Stimulated activated naive CD4-positive, alpha-beta T cell (primary cell): ENCODE measurements around the gene HOXD4.

ENCODE experiments used
- DNase-seq, 6 experiments: peaks; one replicate each; lab custom pipeline; 2025; lab: John Stamatoyannopoulos, UW

Gene HOXD4

DNA sequence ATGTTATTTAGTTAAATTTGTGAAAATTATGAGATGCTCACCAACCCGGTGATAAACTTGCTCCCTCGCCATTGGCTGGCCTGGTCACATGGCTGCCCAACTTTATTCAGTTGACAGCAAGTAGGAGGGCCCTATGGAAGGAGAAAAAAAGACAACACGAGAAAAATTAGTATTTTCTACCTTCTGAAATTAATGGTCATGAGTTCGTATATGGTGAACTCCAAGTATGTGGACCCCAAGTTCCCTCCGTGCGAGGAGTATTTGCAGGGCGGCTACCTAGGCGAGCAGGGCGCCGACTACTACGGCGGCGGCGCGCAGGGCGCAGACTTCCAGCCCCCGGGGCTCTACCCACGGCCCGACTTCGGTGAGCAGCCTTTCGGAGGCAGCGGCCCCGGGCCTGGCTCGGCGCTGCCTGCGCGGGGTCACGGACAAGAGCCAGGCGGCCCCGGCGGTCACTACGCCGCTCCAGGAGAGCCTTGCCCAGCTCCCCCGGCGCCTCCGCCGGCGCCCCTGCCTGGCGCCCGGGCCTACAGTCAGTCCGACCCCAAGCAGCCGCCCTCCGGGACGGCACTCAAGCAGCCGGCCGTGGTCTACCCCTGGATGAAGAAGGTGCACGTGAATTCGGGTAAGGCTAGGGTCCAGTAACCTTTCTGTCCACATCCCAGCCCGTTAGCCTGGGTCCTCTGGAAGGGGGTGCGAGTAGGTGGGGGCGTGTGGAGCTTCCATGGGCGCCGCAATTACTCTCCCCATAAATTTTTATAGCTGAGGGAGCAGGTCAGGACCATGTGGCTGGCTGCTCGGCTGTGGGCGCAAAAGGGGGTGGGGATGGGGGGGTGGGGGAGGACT lies at the start of gene HOXD4:
HOXD4 (plus strand) TSS at position 109 of the 846 bp plus-strand sequence; CDS start at position 193, 84 bp downstream.
- no peak for DNase-seq

DNA sequence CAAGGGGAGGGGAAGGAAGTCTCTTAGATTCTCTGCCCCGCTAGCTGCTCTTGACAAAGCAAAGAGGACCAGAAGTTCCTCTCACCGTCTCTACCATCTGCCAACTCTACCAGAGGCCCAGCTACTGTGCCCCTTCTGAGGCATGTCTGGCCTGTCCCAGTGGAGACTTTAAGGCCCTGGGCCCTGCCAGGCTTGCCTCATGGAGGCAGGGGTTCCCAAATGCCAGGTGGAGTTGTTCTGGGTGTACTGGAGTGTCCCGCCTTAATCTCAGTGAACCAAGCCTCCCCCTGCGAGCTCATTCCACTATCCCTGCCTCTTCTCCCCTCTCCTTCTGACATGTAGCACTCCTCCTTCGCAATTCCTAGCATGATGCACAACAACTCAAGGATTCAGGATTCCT lies 49.5 kb upstream of the HOXD4 start:
- DNase-seq: no peak

GRCh38 chr2:176102309-176102866 lies 49.0 kb upstream of the HOXD4 start:
- no peak for DNase-seq

GRCh38 chr2:176103194-176103593 lies 48.2 kb upstream of the HOXD4 start:
- DNase-seq: no peak

- no peak for DNase-seq
These were observed 47.5 kb upstream of the HOXD4 start for GRCh38 chr2:176103742-176104315.

- no peak for DNase-seq
These were observed 46.9 kb upstream of the HOXD4 start for GRCh38 chr2:176104316-176105077.

DNA sequence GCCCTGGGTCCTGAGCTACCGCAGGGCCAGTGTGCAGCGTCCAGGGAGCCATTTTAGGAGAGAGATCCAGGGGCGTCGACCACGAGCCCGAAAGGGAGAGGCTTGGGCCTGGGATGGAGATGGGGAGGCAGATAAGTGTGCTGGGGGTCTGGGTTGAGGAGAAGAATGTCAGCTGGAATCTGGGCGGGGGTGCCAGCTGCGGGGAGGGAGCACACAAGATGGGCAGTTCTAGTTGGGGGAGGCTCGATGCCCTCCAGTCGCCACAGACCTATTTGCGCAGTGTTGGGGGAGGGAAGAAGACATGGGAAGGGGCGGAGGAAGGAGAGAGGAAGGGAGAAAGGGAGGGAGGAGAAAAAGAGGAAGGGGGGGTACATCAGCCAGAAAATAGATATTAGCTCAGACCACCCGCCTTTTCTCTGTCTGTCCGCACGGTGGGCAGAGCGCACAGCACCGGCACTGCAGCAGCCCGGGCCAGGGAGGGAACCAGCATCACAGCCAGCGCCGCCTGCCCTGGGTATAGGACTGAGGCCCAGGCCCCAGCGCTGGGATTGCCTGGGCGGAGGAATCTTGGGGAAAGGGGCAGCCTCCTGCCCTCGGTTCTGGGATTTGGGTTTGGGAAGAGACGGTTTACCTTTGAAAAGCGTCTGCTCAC lies 46.1 kb upstream of the HOXD4 start:
- DNase-seq: no peak

- DNase-seq: no peak
These were observed 45.4 kb upstream of the HOXD4 start for GRCh38 chr2:176105730-176106580.

DNA sequence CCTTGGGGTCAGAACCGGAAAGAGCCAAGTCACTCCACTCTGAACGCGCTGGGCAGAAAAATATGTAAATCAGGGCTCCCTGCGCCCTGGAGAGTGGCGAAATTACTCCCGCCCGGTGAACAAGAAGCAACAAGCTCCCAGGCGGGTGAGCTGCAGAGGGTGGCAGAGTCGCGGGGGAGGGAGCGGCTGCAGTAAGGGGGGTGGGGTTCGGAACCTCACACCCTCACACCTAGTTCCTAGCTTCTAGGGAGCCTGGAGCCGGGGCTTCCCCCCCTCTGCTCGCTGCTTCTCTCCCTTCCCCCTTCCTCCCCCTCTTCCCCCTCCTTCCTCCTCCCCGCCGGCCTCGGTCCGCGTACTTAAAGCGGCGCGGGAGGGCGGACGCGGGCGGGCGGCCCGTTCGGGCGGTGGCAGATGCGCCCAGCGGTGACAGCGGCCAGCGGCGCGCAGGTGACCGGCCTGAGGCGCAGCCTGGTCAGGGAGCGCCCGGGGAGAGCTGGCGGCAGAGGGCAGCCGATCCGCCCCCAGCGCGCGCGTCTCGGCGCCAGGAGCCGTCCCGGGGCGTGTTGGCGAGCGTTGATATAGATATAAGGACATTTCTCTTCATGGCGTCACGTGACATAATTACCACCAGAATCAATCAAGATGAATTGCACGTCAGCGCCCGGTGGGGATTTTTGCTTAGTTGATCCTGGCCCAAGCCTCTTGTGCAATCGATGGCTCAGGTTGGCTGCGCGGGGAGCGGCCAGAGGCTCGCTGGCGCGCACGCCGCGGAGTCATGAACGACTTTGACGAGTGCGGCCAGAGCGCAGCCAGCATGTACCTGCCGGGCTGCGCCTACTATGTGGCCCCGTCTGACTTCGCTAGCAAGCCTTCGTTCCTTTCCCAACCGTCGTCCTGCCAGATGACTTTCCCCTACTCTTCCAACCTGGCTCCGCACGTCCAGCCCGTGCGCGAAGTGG lies 44.5 kb upstream of the HOXD4 start, which contains the start of gene HOXD11:
HOXD11 (plus strand) TSS at position 700 of the 959 bp plus-strand sequence; CDS start at position 776, 76 bp downstream.
- DNase-seq: peak in 1 of 6 experiments; percentile 24

GRCh38 chr2:176107731-176108181 lies 43.6 kb upstream of the HOXD4 start:
- no peak for DNase-seq

- DNase-seq: no peak
These were observed 42.0 kb upstream of the HOXD4 start for GRCh38 chr2:176109192-176109901.

- DNase-seq: no peak
These were observed 41.4 kb upstream of the HOXD4 start for GRCh38 chr2:176109946-176110345.

- DNase-seq: no peak
These were observed 40.7 kb upstream of the HOXD4 start for GRCh38 chr2:176110415-176111308.

DNA sequence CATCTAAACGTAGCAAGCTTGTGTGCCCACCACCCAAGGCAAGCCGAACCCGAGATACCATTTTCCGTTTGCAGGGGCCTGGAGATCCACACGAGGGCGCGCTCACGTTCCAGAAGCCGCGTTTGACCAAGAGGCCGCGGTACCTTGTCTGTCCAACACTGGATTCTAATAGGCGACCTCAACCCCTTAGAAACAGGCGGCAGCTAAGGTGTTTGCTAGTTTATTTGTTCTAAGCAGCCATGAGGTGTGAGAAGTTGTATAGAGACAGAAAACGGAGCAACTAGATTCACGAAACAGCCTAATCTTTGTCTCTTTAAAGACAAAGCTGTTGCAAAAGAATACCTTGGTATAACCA lies 40.1 kb upstream of the HOXD4 start:
- DNase-seq: no peak

- no peak for DNase-seq
These were observed 39.4 kb upstream of the HOXD4 start for GRCh38 chr2:176111846-176112374.

DNA sequence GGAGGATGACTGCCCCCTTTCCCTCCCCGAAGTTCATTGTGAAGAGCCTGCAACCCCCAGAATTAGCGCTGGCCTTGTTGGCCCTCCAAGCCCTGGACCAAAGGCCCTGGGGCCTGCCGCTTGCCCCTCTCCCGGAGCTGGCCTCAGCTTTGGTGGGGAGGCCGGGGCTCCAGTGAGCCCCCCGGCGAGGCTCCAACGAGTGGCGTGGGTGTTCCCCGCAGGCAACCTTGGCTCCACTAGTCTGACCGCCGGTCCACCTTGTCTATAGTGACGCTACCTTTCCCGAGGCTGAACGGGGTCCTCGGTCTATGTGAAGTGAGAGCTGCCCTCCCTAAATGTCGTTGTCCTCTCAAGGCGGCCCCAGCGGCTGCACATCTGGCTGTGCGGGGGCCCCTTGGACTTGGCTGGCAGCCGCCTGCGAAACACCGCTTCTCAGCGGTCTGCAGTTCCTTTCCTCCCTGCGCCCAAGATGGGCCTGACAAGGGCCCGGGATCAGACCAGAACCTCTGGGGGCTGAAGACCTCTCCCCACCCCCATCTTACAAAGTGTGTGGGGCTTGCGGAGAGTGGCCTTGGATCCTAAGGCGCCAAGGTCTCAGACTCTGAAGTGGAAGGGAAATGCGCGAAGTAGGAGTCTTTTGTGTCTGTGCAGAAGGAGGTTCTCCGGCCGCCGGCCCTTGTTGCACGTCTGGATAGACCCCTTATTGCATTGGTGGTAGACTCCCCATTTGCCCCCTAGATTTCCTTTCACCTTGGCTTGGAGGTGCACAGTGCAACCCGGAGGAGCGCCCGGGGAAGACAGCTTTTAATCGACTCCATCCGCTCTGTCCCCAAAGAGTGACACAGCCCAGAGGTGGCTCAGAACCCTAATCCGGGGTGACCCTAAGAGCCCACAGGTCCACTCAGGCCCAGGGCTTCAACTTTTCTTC lies 38.7 kb upstream of the HOXD4 start:
- DNase-seq: no peak
